ENCODE data around the gene COL5A1. TPM values are rescaled to one million over a fixed set of nuclear protein-coding genes. Genes with fewer than 3 reads are reported as not detected.

The COL5A1 gene
- total RNA-seq, 2 experiments from 2014 or later, result 0.12 to 0.19 TPM

- Mint-ChIP-seq H3K27ac (no peak overlapping the region), H3K4me1 (ENCODE audit: low read depth) (peaks cover 6% of the 10 kb centered on the region), H3K4me3 (no peak overlapping the region), H3K27me3 (peaks cover 20% of the 10 kb centered on the region), H3K9me3 (no peaks in the 10 kb centered on the region), H3K36me3 (no peaks in the 10 kb centered on the region)
- ChIA-PET POLR2A (no interaction called here), CTCF (no interaction called here)
- DNase-seq, result no peak
- intact Hi-C loops (cut with micrococcal nuclease), result no loop called here
These were observed 221.8 kb downstream of the COL5A1 start for GRCh38 chr9:134863306-134863902.

DNA sequence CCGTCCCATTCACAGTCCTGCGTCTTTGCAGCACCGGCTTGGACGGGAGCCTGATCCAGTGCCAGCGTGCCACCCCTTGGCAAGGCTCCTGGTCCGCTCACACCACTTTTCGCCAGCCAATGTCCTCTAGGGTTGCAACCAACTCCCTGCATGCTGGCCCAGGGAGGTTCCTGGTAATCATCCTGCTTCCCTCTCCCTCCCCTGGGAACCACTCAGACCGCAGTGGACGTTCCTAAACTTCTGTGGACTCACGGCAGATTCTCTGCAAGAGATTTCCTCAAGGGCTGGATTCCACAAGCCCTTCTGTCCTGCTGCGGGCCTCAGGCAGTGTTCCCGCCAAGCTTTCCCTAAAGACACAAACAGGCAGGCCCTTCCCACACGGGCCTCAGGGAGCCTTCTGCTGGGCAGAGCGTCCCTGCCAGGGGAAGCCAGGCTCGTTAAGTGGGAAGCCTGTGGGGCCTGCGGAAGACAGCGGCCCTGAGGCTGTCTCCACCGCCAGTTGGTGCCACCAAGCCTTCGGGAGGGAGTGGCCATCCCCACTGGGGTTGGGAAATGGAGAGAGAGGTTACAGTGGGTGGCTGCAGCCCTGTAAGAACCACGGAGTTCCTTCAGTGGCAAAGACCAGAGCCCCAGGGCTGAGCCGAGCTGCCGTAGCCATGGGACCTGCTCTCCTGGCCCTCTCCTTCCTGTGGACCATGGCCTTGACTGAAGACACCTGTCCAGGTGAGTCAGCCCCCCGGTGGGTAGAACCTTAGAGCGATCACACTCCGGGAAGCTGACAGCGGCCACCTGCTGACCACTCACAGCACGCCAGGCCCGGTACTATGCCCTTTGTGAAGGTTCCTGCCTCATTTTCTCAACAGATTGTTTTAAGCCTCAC is 222.6 kb downstream of the COL5A1 start:
- Mint-ChIP-seq H3K36me3 (no peaks in the 10 kb centered on the region), H3K27ac (no peak overlapping the region), H3K4me1 (ENCODE audit: low read depth) (no peaks in the 10 kb centered on the region), H3K27me3 (peaks cover 17% of the 10 kb centered on the region), H3K9me3 (no peaks in the 10 kb centered on the region), H3K4me3 (no peak overlapping the region)
- DNase-seq, result no peak
- intact Hi-C loops (cut with micrococcal nuclease), result no loop called here
- ChIA-PET CTCF (no interaction called here), POLR2A (no interaction called here)

GRCh38 chr9:134864821-134865190 is 223.2 kb downstream of the COL5A1 start:
- Mint-ChIP-seq H3K4me3 (no peak overlapping the region), H3K27me3 (peaks cover 16% of the 10 kb centered on the region), H3K27ac (no peak overlapping the region), H3K9me3 (no peaks in the 10 kb centered on the region), H3K36me3 (no peaks in the 10 kb centered on the region), H3K4me1 (ENCODE audit: low read depth) (no peaks in the 10 kb centered on the region)
- CTCF ChIA-PET, result no interaction called here
- intact Hi-C loops (cut with micrococcal nuclease), result no loop called here
- POLR2A ChIA-PET, result no interaction called here
- DNase-seq, result no peak

DNA sequence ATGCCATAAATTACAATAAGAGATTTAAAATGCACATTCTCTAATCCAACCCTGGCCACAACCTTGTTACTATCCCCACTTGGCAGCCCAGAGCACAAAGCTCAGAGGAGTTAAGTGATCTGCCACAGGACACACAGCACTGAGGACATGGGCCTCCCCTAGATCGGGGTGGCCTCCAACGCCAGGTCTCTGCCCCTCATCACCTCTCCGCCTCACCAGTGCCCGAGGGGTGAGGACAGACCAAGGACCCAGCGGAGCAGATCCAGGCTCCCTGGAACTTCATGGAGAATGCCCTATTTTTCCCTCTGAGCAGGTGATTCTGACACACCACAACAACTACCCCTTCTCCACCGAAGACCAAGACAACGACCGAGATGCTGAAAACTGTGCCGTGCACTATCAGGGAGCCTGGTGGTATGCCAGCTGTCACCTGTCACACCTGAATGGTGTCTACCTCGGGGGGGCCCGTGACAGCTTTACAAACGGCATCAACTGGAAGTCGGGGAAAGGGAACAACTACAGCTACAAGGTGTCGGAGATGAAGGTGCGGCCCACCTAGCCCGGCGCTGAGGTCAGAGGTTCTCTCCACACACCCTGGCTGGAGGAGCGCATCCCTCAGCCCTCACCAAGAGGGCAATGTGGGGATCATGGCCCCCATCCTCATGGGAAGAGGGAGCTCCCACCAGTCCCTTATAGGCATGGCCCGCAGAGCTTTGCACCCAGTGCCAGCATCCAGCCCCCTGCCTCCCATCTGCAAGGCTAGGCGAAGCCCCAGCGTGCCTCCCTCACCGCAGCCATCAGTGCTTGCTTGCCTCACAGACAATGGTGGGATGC is 226.5 kb downstream of the COL5A1 start:
- intact Hi-C loops (cut with micrococcal nuclease), result no loop called here
- H3K4me1 Mint-ChIP-seq (ENCODE audit: low read depth), result no peaks in the 10 kb centered on the region
- H3K27ac Mint-ChIP-seq, result no peak overlapping the region
- H3K27me3 Mint-ChIP-seq, result peaks cover 4% of the 10 kb centered on the region
- CTCF ChIA-PET, result no interaction called here
- H3K4me3 Mint-ChIP-seq, result no peak overlapping the region
- POLR2A ChIA-PET, result no interaction called here
- no peak for DNase-seq
- H3K36me3 Mint-ChIP-seq, result no peaks in the 10 kb centered on the region
- no peaks in the 10 kb centered on the region for H3K9me3 Mint-ChIP-seq

- ChIA-PET CTCF (no interaction called here), POLR2A (no interaction called here)
- Mint-ChIP-seq H3K4me1 (ENCODE audit: low read depth) (no peaks in the 10 kb centered on the region), H3K4me3 (no peak overlapping the region), H3K9me3 (no peaks in the 10 kb centered on the region), H3K27me3 (peaks cover 6% of the 10 kb centered on the region), H3K27ac (no peak overlapping the region), H3K36me3 (no peaks in the 10 kb centered on the region)
- intact Hi-C loops (cut with micrococcal nuclease), result no loop called here
- no peak for DNase-seq
These were observed 227.3 kb downstream of the COL5A1 start for GRCh38 chr9:134868751-134869553.

- intact Hi-C loops (cut with micrococcal nuclease), result no loop called here
- DNase-seq, result no peak
- CTCF ChIA-PET, result no interaction called here
- no peaks in the 10 kb centered on the region for H3K36me3 Mint-ChIP-seq
- H3K27ac Mint-ChIP-seq, result no peak overlapping the region
- no peak overlapping the region for H3K4me3 Mint-ChIP-seq
- H3K9me3 Mint-ChIP-seq, result no peaks in the 10 kb centered on the region
- H3K4me1 Mint-ChIP-seq (ENCODE audit: low read depth), result no peaks in the 10 kb centered on the region
- peaks cover 6% of the 10 kb centered on the region for H3K27me3 Mint-ChIP-seq
- POLR2A ChIA-PET, result no interaction called here
These were observed 228.1 kb downstream of the COL5A1 start for GRCh38 chr9:134869554-134870300.

DNA sequence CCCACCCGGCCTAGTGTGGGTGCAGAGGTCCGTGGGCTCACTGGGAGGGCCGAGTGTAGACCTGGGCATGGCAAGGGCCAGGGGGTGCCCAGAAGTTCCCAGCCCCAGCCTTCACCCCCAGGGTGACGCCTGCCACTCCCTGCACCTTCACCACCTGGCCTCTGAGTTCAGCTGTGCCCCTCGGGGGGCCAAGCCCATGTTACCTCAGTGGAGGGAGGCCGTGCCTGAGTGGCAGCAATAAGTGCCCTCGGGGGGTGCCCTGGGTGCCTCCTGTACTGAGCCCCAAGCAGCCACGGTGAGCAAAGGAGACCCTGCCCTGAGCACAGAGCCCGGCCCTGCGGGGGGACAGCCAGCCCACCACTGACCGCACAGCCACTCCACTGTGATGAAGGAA is 228.7 kb downstream of the COL5A1 start:
- intact Hi-C loops (cut with micrococcal nuclease), result no loop called here
- H3K4me1 Mint-ChIP-seq (ENCODE audit: low read depth), result no peaks in the 10 kb centered on the region
- ChIA-PET CTCF (no interaction called here), POLR2A (no interaction called here)
- H3K36me3 Mint-ChIP-seq, result no peaks in the 10 kb centered on the region
- H3K9me3 Mint-ChIP-seq, result no peaks in the 10 kb centered on the region
- no peak overlapping the region for H3K27ac Mint-ChIP-seq
- H3K4me3 Mint-ChIP-seq, result no peak overlapping the region
- DNase-seq, result no peak
- peaks cover 8% of the 10 kb centered on the region for H3K27me3 Mint-ChIP-seq

DNA sequence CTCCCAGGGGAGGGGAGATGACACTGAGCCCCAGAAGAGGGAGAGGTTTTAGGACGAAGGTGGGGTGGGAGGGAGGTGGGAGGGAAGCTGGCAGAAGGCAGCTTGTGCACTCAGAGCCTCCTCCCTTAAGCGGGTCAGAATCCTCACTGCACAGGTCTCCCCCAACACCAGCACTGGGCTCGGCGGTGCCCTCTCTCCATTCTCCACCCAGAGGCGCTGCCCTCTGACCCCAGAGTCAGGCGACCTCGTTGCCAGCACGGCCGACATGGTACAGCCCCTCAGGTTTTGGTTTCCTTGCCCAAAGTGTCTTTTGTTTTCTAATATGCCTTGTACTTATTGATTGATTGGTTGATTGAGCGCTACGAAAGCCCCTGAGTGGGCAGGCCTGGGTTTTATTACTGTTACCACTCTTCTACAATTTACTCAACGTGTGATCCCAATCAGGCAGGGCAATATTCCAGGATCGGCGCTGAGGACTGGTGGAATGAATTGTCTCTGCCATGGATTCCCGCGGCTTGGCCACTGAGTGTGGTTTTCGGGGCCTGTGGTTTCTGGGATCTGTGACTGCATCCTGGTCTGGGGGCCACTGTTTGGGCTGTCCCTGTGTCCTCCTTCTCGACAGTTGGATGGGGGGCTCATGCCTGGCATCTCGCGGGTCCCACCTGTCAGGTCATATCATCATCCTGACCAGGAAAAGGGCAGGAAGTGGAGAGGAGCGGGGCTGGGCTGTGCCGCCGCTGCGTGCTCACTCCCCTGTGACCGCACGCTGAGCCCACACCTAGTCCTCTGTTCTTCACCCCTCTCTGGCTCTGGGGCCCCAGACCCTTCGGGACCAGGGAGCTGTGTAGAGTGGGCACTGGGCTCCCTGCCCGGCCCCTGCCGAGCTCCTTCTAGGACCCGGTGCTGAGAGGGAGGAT is 229.4 kb downstream of the COL5A1 start:
- H3K4me1 Mint-ChIP-seq (ENCODE audit: low read depth), result no peaks in the 10 kb centered on the region
- H3K4me3 Mint-ChIP-seq, result no peak overlapping the region
- H3K27me3 Mint-ChIP-seq, result peaks cover 8% of the 10 kb centered on the region
- DNase-seq, result no peak
- ChIA-PET POLR2A (no interaction called here), CTCF (no interaction called here)
- H3K36me3 Mint-ChIP-seq, result no peaks in the 10 kb centered on the region
- intact Hi-C loops (cut with micrococcal nuclease), result no loop called here
- no peaks in the 10 kb centered on the region for H3K9me3 Mint-ChIP-seq
- H3K27ac Mint-ChIP-seq, result no peak overlapping the region

DNA sequence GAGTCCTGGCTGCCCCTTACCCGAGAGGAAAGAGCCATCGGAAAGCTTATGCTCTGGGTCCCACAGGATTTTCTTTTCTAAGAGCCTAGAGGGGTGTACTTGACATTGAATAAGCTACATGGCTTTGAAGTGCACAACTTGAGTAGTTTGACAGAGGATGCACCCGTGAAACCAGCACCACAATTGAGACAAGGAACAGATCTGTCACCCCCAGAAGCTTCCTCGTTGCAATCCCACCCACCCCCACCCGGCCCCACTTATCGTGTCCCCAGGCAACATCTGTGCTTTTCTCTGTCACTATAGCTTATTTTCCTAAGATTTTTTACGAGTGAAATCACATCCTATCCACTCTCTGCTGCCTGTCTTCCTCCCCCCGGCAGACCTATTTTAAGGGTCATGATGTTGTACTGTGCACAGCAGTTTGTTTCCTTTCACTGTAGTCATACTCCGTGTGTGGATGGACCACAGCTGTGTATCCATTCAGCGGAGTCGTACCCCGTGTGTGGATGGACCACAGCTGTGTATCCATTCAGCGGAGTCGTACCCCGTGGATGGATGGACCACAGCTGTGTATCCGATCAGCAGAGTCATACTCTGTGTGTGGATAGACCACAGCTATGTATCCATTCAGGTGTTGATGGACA is 230.2 kb downstream of the COL5A1 start:
- Mint-ChIP-seq H3K36me3 (no peaks in the 10 kb centered on the region), H3K4me1 (ENCODE audit: low read depth) (no peaks in the 10 kb centered on the region), H3K4me3 (no peak overlapping the region), H3K27me3 (peaks cover 8% of the 10 kb centered on the region), H3K27ac (no peak overlapping the region), H3K9me3 (no peaks in the 10 kb centered on the region)
- intact Hi-C loops (cut with micrococcal nuclease), result no loop called here
- POLR2A ChIA-PET, result no interaction called here
- CTCF ChIA-PET, result no interaction called here
- DNase-seq, result no peak

GRCh38 chr9:134872482-134873231 is 231.1 kb downstream of the COL5A1 start:
- no peak overlapping the region for H3K27ac Mint-ChIP-seq
- intact Hi-C loops (cut with micrococcal nuclease), result no loop called here
- no peak overlapping the region for H3K4me3 Mint-ChIP-seq
- no peaks in the 10 kb centered on the region for H3K36me3 Mint-ChIP-seq
- no peak for DNase-seq
- CTCF ChIA-PET, result no interaction called here
- peaks cover 8% of the 10 kb centered on the region for H3K27me3 Mint-ChIP-seq
- POLR2A ChIA-PET, result no interaction called here
- no peaks in the 10 kb centered on the region for H3K4me1 Mint-ChIP-seq (ENCODE audit: low read depth)
- no peaks in the 10 kb centered on the region for H3K9me3 Mint-ChIP-seq

Data from activated CD4-positive, alpha-beta memory T cell treated with anti-CD3 and anti-CD28 coated beads for 36 hours (primary cell).